GM12878 (cell line): ENCODE data around the gene NHEJ1. TPM values are rescaled to one million over a fixed set of nuclear protein-coding genes. Genes with fewer than 3 reads are reported as not detected.

ENCODE experiments used
- ASH2L ChIP-seq: fragments of 300-600, 200-600 bp; sonication (generic); IDR thresholded peaks from 2 replicates; pipeline ENCODE4 v1.6.1; 2017; ENCODE audit warnings: low read depth, mild to moderate bottlenecking, borderline replicate concordance
- CHD1 ChIP-seq: IDR thresholded peaks from 2 replicates; pipeline ENCODE4 v1.6.1; 2012; ENCODE audit warnings: low read depth, low read length, improper control_type of control experiment
- CREM ChIP-seq: IDR thresholded peaks from 2 replicates; pipeline ENCODE4 v1.6.1; 2014; ENCODE audit warnings: antibody characterized with exemption, low read depth
- DPF2 ChIP-seq: fragments of 450-650 bp; IDR thresholded peaks from 2 replicates; pipeline ENCODE4 v1.6.1; 2017; ENCODE audit warnings: mild to moderate bottlenecking
- ESRRA ChIP-seq: IDR thresholded peaks from 2 replicates; pipeline ENCODE4 v1.6.1; 2012; ENCODE audit warnings: mild to moderate bottlenecking, low read length, improper control_type of control experiment
- MTA3 ChIP-seq: IDR thresholded peaks from 2 replicates; pipeline ENCODE4 v1.6.1; 2012; ENCODE audit warnings: low read length, inconsistent platforms, borderline replicate concordance
- NBN ChIP-seq: fragments of 450-650 bp; IDR thresholded peaks from 2 replicates; pipeline ENCODE4 v1.6.1; 2016
- NR2C1 ChIP-seq: fragments of 450-650 bp; IDR thresholded peaks from 2 replicates; pipeline ENCODE4 v1.6.1; 2017; ENCODE audit warnings: antibody characterized with exemption, mild to moderate bottlenecking, moderate library complexity
- SIN3A ChIP-seq: IDR thresholded peaks from 2 replicates; pipeline ENCODE4 v1.6.1; 2012; ENCODE audit warnings: low read depth, low read length, improper control_type of control experiment
- SMC3 ChIP-seq: IDR thresholded peaks from 2 replicates; pipeline ENCODE4 v1.6.1; 2011; ENCODE audit warnings: low read length, improper control_type of control experiment, borderline replicate concordance
- SREBF1 ChIP-seq: IDR thresholded peaks from 2 replicates; pipeline ENCODE4 v1.6.1; 2012; ENCODE audit warnings: mild to moderate bottlenecking, low read length
- ZNF217 ChIP-seq: fragments of 450-650 bp; IDR thresholded peaks from 2 replicates; pipeline ENCODE4 v1.6.1; 2017; ENCODE audit warnings: antibody characterized with exemption, mild to moderate bottlenecking
- ZNF384 ChIP-seq: IDR thresholded peaks from 2 replicates; pipeline ENCODE4 v1.6.1; 2012; ENCODE audit warnings: low read depth, mild to moderate bottlenecking, low read length, improper control_type of control experiment, borderline replicate concordance
- polyA plus RNA-seq, 11 experiments: library from polyadenylated mRNA; depleted of rRNA in 4 of 11; unstranded in 6 of 11; stranded (reverse) in 5 of 11; fragments of >200 nt; fragmentation: Nextera tagmentation in 4 of 11; fragmentation: Illumina TruSeq in 1 of 11; extraction: Ambion mirVana in 4 of 11; extraction: Trizol in 1 of 11; gene quantifications; 1 replicate in 1 of 11; 2 replicates in 10 of 11; pipeline versions ENCODE4 v1.2.1 to v1.2.3, GENCODE V29; 2011 to 2016; ENCODE audit warnings: inconsistent platforms in 2 of 11, missing spikeins in 2 of 11, low read depth in 1 of 11
- total RNA-seq, 4 experiments: library from RNA; depleted of rRNA in 3 of 4; stranded (reverse); fragments of >200 nt in 3 of 4; fragmentation: Illumina TruSeq in 1 of 4; extraction: Trizol in 1 of 4; gene quantifications; 2 replicates each; pipeline versions ENCODE4 v1.2.1 to v1.2.3, GENCODE V29; 2013 to 2021
- TF ChIP-seq, protein P1 (sequence below): fragments of 150-350 bp; IDR thresholded peaks from 2 replicates; pipeline ENCODE4 v1.6.1; 2016; ENCODE audit warnings: low read depth, low read length
- TF ChIP-seq, protein P2 (sequence below): fragments of 450-650 bp; IDR thresholded peaks from 2 replicates; pipeline ENCODE4 v1.6.1; 2016; ENCODE audit warnings: mild to moderate bottlenecking
- TF ChIP-seq, protein P3 (sequence below): IDR thresholded peaks from 2 replicates; pipeline ENCODE4 v1.6.1; 2012; ENCODE audit warnings: low read length, inconsistent platforms
- TF ChIP-seq, protein P4 (sequence below): fragments of 450-650 bp; IDR thresholded peaks from 2 replicates; pipeline ENCODE4 v1.6.1; 2017; ENCODE audit warnings: mild to moderate bottlenecking, moderate library complexity
- TF ChIP-seq, protein P5 (sequence below): IDR thresholded peaks from 2 replicates; pipeline ENCODE4 v1.6.1; 2012; ENCODE audit warnings: low read depth, low read length, improper control_type of control experiment
- TF ChIP-seq, protein P6 (sequence below): IDR thresholded peaks from 2 replicates; pipeline ENCODE4 v1.6.1; 2011; ENCODE audit warnings: borderline replicate concordance, low read depth, mild to moderate bottlenecking, moderate library complexity, mixed read lengths, low read length; ENCODE audit not compliant: insufficient read depth; ENCODE audit errors: extremely low read length

Gene NHEJ1
- total and polyA plus RNA-seq, 10 of the 15 experiments (the other 5 are each of a cell fraction or from before 2014, with no cell fraction given) = 11.8 to 20.2 (median 17.0) TPM

DNA sequence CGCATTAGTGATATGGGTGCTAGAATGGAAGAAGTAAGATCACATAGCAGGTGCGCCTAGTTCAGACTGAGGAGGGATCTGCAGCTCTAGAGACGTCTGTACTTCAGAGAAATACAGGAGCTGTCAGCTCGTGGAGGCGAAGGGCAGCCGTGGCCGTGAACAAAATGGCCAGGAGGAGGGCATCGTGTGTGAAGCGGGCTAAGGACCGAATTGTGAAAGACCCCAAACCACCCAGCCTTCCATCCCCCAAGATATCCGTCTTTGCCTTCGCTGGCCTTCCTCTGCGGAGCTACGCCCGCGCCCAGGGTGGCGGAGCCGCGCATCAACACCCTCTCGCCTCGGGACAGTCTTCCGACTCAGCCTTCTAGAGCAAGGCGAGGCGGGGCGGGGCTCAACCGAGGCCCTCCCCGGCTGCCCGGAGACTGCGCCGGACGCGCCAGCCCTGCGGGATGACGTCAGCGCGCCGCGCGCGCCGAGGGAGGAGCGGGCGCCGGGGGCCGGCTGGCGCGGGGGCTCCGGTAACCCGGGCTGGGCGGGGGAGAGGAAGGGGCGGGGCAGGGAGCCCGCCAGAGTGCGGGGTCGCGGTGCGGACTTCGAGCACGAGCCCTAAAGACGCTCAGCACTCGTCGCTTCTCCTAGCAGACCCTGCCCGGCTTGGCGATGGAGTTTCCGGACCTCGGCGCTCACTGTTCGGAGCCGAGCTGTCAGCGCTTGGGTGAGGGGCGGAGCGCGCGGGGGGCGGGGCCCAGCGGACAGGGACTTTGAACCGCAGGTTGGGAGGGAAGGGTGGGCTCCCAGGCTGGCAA, 45.9 kb upstream of the NHEJ1 start, which contains the start of gene ZFAND2B (continued):
- TF ChIP-seq, protein P1, sequence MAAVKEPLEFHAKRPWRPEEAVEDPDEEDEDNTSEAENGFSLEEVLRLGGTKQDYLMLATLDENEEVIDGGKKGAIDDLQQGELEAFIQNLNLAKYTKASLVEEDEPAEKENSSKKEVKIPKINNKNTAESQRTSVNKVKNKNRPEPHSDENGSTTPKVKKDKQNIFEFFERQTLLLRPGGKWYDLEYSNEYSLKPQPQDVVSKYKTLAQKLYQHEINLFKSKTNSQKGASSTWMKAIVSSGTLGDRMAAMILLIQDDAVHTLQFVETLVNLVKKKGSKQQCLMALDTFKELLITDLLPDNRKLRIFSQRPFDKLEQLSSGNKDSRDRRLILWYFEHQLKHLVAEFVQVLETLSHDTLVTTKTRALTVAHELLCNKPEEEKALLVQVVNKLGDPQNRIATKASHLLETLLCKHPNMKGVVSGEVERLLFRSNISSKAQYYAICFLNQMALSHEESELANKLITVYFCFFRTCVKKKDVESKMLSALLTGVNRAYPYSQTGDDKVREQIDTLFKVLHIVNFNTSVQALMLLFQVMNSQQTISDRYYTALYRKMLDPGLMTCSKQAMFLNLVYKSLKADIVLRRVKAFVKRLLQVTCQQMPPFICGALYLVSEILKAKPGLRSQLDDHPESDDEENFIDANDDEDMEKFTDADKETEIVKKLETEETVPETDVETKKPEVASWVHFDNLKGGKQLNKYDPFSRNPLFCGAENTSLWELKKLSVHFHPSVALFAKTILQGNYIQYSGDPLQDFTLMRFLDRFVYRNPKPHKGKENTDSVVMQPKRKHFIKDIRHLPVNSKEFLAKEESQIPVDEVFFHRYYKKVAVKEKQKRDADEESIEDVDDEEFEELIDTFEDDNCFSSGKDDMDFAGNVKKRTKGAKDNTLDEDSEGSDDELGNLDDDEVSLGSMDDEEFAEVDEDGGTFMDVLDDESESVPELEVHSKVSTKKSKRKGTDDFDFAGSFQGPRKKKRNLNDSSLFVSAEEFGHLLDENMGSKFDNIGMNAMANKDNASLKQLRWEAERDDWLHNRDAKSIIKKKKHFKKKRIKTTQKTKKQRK = no peak
- TF ChIP-seq, protein P2, sequence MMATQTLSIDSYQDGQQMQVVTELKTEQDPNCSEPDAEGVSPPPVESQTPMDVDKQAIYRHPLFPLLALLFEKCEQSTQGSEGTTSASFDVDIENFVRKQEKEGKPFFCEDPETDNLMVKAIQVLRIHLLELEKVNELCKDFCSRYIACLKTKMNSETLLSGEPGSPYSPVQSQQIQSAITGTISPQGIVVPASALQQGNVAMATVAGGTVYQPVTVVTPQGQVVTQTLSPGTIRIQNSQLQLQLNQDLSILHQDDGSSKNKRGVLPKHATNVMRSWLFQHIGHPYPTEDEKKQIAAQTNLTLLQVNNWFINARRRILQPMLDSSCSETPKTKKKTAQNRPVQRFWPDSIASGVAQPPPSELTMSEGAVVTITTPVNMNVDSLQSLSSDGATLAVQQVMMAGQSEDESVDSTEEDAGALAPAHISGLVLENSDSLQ = 0 out of 2 replicates have a peak, but pooled peaks have one; percentile 39
- TF ChIP-seq, protein P3, sequence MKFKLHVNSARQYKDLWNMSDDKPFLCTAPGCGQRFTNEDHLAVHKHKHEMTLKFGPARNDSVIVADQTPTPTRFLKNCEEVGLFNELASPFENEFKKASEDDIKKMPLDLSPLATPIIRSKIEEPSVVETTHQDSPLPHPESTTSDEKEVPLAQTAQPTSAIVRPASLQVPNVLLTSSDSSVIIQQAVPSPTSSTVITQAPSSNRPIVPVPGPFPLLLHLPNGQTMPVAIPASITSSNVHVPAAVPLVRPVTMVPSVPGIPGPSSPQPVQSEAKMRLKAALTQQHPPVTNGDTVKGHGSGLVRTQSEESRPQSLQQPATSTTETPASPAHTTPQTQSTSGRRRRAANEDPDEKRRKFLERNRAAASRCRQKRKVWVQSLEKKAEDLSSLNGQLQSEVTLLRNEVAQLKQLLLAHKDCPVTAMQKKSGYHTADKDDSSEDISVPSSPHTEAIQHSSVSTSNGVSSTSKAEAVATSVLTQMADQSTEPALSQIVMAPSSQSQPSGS = no peak
- no peak for TF ChIP-seq CHD1
- peak; percentile 66; the same call in 1 of the 2 replicates for TF ChIP-seq CREM
- TF ChIP-seq SIN3A = peak; percentile 40; the same call in 1 of the 2 replicates
- no peak; the same call in 1 of the 2 replicates for TF ChIP-seq MTA3
- TF ChIP-seq, protein P4, sequence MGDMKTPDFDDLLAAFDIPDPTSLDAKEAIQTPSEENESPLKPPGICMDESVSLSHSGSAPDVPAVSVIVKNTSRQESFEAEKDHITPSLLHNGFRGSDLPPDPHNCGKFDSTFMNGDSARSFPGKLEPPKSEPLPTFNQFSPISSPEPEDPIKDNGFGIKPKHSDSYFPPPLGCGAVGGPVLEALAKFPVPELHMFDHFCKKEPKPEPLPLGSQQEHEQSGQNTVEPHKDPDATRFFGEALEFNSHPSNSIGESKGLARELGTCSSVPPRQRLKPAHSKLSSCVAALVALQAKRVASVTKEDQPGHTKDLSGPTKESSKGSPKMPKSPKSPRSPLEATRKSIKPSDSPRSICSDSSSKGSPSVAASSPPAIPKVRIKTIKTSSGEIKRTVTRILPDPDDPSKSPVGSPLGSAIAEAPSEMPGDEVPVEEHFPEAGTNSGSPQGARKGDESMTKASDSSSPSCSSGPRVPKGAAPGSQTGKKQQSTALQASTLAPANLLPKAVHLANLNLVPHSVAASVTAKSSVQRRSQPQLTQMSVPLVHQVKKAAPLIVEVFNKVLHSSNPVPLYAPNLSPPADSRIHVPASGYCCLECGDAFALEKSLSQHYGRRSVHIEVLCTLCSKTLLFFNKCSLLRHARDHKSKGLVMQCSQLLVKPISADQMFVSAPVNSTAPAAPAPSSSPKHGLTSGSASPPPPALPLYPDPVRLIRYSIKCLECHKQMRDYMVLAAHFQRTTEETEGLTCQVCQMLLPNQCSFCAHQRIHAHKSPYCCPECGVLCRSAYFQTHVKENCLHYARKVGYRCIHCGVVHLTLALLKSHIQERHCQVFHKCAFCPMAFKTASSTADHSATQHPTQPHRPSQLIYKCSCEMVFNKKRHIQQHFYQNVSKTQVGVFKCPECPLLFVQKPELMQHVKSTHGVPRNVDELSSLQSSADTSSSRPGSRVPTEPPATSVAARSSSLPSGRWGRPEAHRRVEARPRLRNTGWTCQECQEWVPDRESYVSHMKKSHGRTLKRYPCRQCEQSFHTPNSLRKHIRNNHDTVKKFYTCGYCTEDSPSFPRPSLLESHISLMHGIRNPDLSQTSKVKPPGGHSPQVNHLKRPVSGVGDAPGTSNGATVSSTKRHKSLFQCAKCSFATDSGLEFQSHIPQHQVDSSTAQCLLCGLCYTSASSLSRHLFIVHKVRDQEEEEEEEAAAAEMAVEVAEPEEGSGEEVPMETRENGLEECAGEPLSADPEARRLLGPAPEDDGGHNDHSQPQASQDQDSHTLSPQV = 0 out of 2 replicates have a peak, but pooled peaks have one; percentile 22
- no peak for TF ChIP-seq ASH2L
- TF ChIP-seq DPF2 = peak; percentile 65; the same call in 1 of the 2 replicates
- no peak for TF ChIP-seq ZNF217
- TF ChIP-seq ZNF384 = no peak
- TF ChIP-seq SREBF1 = no peak
- peak; percentile 84 for TF ChIP-seq NBN
- TF ChIP-seq, protein P5, sequence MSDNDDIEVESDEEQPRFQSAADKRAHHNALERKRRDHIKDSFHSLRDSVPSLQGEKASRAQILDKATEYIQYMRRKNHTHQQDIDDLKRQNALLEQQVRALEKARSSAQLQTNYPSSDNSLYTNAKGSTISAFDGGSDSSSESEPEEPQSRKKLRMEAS = no peak; the same call in 1 of the 2 replicates
- no peak for TF ChIP-seq ESRRA
- no peak for TF ChIP-seq SMC3
- TF ChIP-seq NR2C1 = no peak
- TF ChIP-seq, protein P6, sequence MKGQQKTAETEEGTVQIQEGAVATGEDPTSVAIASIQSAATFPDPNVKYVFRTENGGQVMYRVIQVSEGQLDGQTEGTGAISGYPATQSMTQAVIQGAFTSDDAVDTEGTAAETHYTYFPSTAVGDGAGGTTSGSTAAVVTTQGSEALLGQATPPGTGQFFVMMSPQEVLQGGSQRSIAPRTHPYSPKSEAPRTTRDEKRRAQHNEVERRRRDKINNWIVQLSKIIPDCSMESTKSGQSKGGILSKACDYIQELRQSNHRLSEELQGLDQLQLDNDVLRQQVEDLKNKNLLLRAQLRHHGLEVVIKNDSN = no peak
